Esophagus muscularis mucosa (tissue), 4 donors: ENCODE measurements around the gene CDC16. TPM values are rescaled to one million over a fixed set of nuclear protein-coding genes. Genes with fewer than 3 reads are reported as not detected.

Experiments used
- DNase-seq: peaks from one replicate; pipeline ENCODE4 v3.0.0-alpha.2; 2017; ENCODE audit errors: extremely low spot score
- H3K27ac ChIP-seq, 4 donors: fragments of 200-600 bp; sonication (generic); replicated peaks in 1 of 4; 1 replicate in 3 of 4; 2 replicates in 1 of 4; pipeline ENCODE4 v1.5.1; 2016 to 2019; ENCODE audit warnings: mild to moderate bottlenecking in 1 of 4
- H3K27me3 ChIP-seq, 4 donors: fragments of 200-600 bp; sonication (generic); one replicate each; pipeline versions ENCODE4 v1.5.1 to v1.6.0; 2016 to 2019
- H3K36me3 ChIP-seq, 4 donors: fragments of 200-600 bp; sonication (generic); one replicate each; pipeline ENCODE4 v1.5.1; 2016 to 2019
- H3K4me1 ChIP-seq, 4 donors: fragments of 200-600 bp; sonication (generic); one replicate each; pipeline ENCODE4 v1.5.1; 2016 to 2019
- H3K4me3 ChIP-seq, 4 donors: fragments of 200-600 bp; sonication (generic); 1 replicate in 2 of 4; 2 replicates in 2 of 4; pipeline ENCODE4 v1.5.1; 2016 to 2019; ENCODE audit warnings: mild to moderate bottlenecking in 4 of 4, moderate library complexity in 1 of 4
- H3K9me3 ChIP-seq, 4 donors: fragments of 200-600 bp; sonication (generic); 1 replicate in 3 of 4; 2 replicates in 1 of 4; pipeline ENCODE4 v1.5.1; 2016 to 2019
- EP300 ChIP-seq: sonication (generic); formaldehyde crosslinking; IDR thresholded peaks from one replicate; pipeline ENCODE4 v1.6.1; 2017; ENCODE audit warnings: antibody characterized with exemption
- POLR2A ChIP-seq: fragments of 450-650 bp; IDR thresholded peaks from one replicate; pipeline ENCODE4 v1.6.1; 2017; ENCODE audit warnings: antibody characterized with exemption, moderate library complexity, mild to moderate bottlenecking, low read depth
- POLR2AphosphoS5 ChIP-seq, 2 donors: sonication (generic); formaldehyde crosslinking; IDR thresholded peaks; one replicate each; pipeline ENCODE4 v1.6.1; 2017; ENCODE audit warnings: antibody characterized with exemption in 2 of 2
- WGBS: methylation state at CpG from one replicate; pipeline ENCODE4 v1.1.5; 2018; 5-methylcytosine and 5-hydroxymethylcytosine counted together
- intact Hi-C: fragments of 100-400 bp; cut with DNase I; formaldehyde crosslinking; loops from one replicate; pipeline ENCODE4 v1.15.1; 2023
- total RNA-seq, 4 donors: library from RNA; depleted of rRNA; stranded (reverse); fragments of >200 nt; gene quantifications; one replicate each; pipeline versions ENCODE4 v1.1.0 to v1.2.1, GENCODE V29; 2016
- TF ChIP-seq, protein P1 (sequence below), 3 experiments: fragments of 200-600 bp in 2 of 3; fragments of 450-650 bp in 1 of 3; sonication (generic) in 2 of 3; IDR thresholded peaks; one replicate each; pipeline ENCODE4 v1.5.1; 2017 to 2019; ENCODE audit warnings: antibody characterized with exemption in 3 of 3, mild to moderate bottlenecking in 2 of 3, moderate library complexity in 1 of 3

CDC16 gene
- total RNA-seq, 4 donors from 2014 or later, result 33.0 to 55.6 (median 42.5) TPM

DNA sequence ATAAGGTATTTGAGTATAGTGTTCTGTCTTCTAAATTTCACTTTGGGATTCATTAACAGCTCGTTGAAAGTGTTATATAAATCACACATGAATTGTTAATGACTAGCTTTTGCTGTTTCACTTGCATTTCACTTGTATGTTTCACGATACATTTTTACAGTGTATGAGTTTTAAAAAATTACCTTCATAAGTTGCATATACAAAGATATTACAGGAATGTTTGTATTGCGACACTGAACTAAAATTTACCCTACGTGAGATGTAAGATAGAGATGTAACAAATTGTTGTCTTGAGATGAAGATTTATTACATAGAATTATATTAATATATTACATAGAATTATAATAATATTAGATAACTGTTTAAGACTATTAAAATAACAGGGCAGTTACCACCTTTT lies 1.5 kb downstream of the CDC16 start:
- TF ChIP-seq, protein P1, sequence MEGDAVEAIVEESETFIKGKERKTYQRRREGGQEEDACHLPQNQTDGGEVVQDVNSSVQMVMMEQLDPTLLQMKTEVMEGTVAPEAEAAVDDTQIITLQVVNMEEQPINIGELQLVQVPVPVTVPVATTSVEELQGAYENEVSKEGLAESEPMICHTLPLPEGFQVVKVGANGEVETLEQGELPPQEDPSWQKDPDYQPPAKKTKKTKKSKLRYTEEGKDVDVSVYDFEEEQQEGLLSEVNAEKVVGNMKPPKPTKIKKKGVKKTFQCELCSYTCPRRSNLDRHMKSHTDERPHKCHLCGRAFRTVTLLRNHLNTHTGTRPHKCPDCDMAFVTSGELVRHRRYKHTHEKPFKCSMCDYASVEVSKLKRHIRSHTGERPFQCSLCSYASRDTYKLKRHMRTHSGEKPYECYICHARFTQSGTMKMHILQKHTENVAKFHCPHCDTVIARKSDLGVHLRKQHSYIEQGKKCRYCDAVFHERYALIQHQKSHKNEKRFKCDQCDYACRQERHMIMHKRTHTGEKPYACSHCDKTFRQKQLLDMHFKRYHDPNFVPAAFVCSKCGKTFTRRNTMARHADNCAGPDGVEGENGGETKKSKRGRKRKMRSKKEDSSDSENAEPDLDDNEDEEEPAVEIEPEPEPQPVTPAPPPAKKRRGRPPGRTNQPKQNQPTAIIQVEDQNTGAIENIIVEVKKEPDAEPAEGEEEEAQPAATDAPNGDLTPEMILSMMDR (IDR thresholded peaks at IDR 0.05), result no peak
- TF ChIP-seq POLR2AphosphoS5 (IDR thresholded peaks at IDR 0.05), result no peak
- no peak for TF ChIP-seq POLR2A
- no peak for TF ChIP-seq EP300
- WGBS, result 60% methylated on average over 4 of the region's 4 CpGs
- Histone ChIP-seq H3K36me3 (peaks cover 43 to 47% (median 45%) of the 10 kb centered on the region in 4 donors), H3K27ac (peak overlapping the region in 3 of 4 donors; percentile 84 to 89 (median 88)), H3K4me1 (peaks cover 13 to 19% (median 17%) of the 10 kb centered on the region in 4 donors), H3K27me3 (no peaks in the 10 kb centered on the region), H3K4me3 (peak overlapping the region; percentile 92 to 96 (median 93)), H3K9me3 (no peaks in the 10 kb centered on the region)
- intact Hi-C loops, result no loop called here
- no peak for DNase-seq

GRCh38 chr13:114237415-114238112 lies 2.9 kb downstream of the CDC16 start:
- intact Hi-C loops, result no loop called here
- peaks cover 57 to 60% (median 59%) of the 10 kb centered on the region in 4 donors for H3K36me3 ChIP-seq
- WGBS, result 87% methylated on average over 7 of the region's 7 CpGs
- H3K27me3 ChIP-seq, result no peaks in the 10 kb centered on the region
- no peak for DNase-seq
- H3K9me3 ChIP-seq, result no peaks in the 10 kb centered on the region
- no peak for TF ChIP-seq EP300
- TF ChIP-seq POLR2AphosphoS5 (IDR thresholded peaks at IDR 0.05), result no peak
- TF ChIP-seq POLR2A, result no peak
- TF ChIP-seq, protein P1 (IDR thresholded peaks at IDR 0.05), result no peak
- peaks cover 13 to 19% (median 17%) of the 10 kb centered on the region in 4 donors for H3K4me1 ChIP-seq
- no peak overlapping the region for H3K4me3 ChIP-seq
- H3K27ac ChIP-seq, result no peak overlapping the region

DNA sequence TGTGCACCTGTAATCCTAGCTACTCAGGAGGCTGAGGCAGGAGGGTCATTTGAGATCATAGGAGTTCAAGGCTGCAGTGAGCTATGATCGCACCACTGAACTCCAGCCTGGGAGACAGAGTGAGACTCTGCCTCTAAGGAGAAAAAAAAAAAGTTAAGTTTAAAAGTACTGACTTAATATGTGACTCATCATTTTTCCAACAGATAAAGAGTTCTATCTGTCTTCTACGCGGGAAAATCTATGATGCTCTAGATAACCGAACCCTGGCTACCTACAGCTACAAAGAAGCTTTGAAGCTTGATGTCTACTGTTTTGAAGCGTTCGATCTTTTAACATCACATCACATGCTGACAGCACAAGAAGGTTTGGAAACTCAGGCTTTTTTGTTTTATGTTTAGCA lies 7.2 kb downstream of the CDC16 start:
- Histone ChIP-seq H3K36me3 (peaks cover 91 to 100% (median 95%) of the 10 kb centered on the region in 4 donors), H3K9me3 (no peaks in the 10 kb centered on the region), H3K27me3 (no peaks in the 10 kb centered on the region), H3K4me3 (no peak overlapping the region), H3K27ac (no peak overlapping the region), H3K4me1 (no peaks in the 10 kb centered on the region)
- intact Hi-C loops, result no loop called here
- no peak for DNase-seq
- WGBS, result 92% methylated on average over 6 of the region's 6 CpGs
- TF ChIP-seq POLR2AphosphoS5 (IDR thresholded peaks at IDR 0.05), result no peak
- TF ChIP-seq, protein P1 (IDR thresholded peaks at IDR 0.05), result no peak
- no peak for TF ChIP-seq EP300
- TF ChIP-seq POLR2A, result no peak

DNA sequence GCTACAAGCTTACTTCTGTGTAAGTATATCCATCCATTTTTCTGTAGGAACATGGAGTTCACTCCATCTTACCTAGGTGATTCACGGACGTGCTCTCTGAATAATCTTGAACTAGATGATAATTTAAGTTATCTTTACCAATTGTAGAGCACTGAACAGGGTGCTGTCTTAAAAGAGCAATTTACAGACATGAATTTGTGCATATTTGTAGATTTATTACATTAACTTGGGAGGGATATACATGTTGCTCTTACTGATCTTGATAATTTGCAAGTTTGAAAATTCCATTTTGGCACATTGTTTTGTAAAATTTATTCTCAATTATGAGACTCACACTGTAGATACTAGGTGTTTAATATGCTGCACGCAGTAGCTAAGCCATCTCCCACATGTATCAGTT lies 9.3 kb downstream of the CDC16 start:
- Histone ChIP-seq H3K9me3 (no peaks in the 10 kb centered on the region), H3K27ac (no peak overlapping the region), H3K27me3 (no peaks in the 10 kb centered on the region), H3K4me3 (no peak overlapping the region), H3K4me1 (no peaks in the 10 kb centered on the region), H3K36me3 (peaks cover 86 to 100% (median 95%) of the 10 kb centered on the region in 4 donors)
- TF ChIP-seq, protein P1 (IDR thresholded peaks at IDR 0.05), result no peak
- no peak for TF ChIP-seq EP300
- TF ChIP-seq POLR2A, result no peak
- TF ChIP-seq POLR2AphosphoS5 (IDR thresholded peaks at IDR 0.05), result no peak
- 94% methylated on average over 3 of the region's 3 CpGs for WGBS
- no peak for DNase-seq
- intact Hi-C loops, result no loop called here
